Gastroesophageal sphincter (tissue), 4 donors: ENCODE measurements around the gene ELMO1. TPM values are rescaled to one million over a fixed set of nuclear protein-coding genes. Genes with fewer than 3 reads are reported as not detected.

Source experiments
- ATAC-seq: fragments of 150-250 bp; one replicate; pipeline ENCODE4 v1.9.1; 2016; ENCODE audit warnings: mild to moderate bottlenecking, moderate library complexity
- H3K27ac ChIP-seq, 4 donors: fragments of 200-600 bp; sonication (generic) in 3 of 4; 1 replicate in 3 of 4; 2 replicates in 1 of 4; pipeline ENCODE4 v1.5.1; 2016 to 2019
- H3K27me3 ChIP-seq: fragments of 200-600 bp; sonication (generic); one replicate; pipeline ENCODE4 v1.5.1; 2019
- H3K36me3 ChIP-seq, 2 donors: fragments of 200-600 bp; sonication (generic); one replicate each; pipeline ENCODE4 v1.5.1; 2019; ENCODE audit warnings: control low read depth in 1 of 2
- H3K4me1 ChIP-seq, 3 donors: fragments of 200-600 bp; sonication (generic); 1 replicate in 2 of 3; 2 replicates in 1 of 3; pipeline ENCODE4 v1.5.1; 2016 to 2019; ENCODE audit warnings: control low read depth in 2 of 3
- H3K4me3 ChIP-seq, 2 donors: fragments of 200-600 bp; sonication (generic); one replicate each; pipeline ENCODE4 v1.5.1; 2019; ENCODE audit warnings: mild to moderate bottlenecking in 1 of 2, moderate library complexity in 1 of 2
- H3K9me3 ChIP-seq, 3 donors: fragments of 200-600 bp; sonication (generic); one replicate each; pipeline ENCODE4 v1.5.1; 2017 to 2019; ENCODE audit warnings: control low read depth in 2 of 3
- CTCF ChIP-seq, 4 experiments: fragments of 200-600 bp in 2 of 4; fragments of 450-650 bp in 2 of 4; sonication (generic) in 1 of 4; IDR thresholded peaks; one replicate each; pipeline ENCODE4 v1.5.1; 2017 to 2019; ENCODE audit warnings: antibody characterized with exemption in 4 of 4, mild to moderate bottlenecking in 2 of 4, moderate library complexity in 2 of 4
- EP300 ChIP-seq: sonication (generic); formaldehyde crosslinking; IDR thresholded peaks from one replicate; pipeline ENCODE4 v1.6.1; 2017; ENCODE audit warnings: antibody characterized with exemption, mild to moderate bottlenecking
- POLR2A ChIP-seq, 2 donors: fragments of 450-650 bp; IDR thresholded peaks; one replicate each; pipeline ENCODE4 v1.6.1; 2017; ENCODE audit warnings: antibody characterized with exemption in 2 of 2, mild to moderate bottlenecking in 2 of 2, moderate library complexity in 1 of 2
- POLR2AphosphoS5 ChIP-seq: sonication (generic); formaldehyde crosslinking; IDR thresholded peaks from one replicate; pipeline ENCODE4 v1.6.1; 2017; ENCODE audit warnings: antibody characterized with exemption
- WGBS, 2 donors: methylation state at CpG; one replicate each; pipeline ENCODE4 v1.1.5; 2018; ENCODE audit warnings: low coverage in 1 of 2; 5-methylcytosine and 5-hydroxymethylcytosine counted together
- total RNA-seq, 4 donors: library from RNA; depleted of rRNA; stranded (reverse); fragments of >200 nt; gene quantifications; one replicate each; pipeline ENCODE4 v1.1.0, GENCODE V29; 2016

ELMO1 gene
- total RNA-seq, 4 donors from 2014 or later, result 22.1 to 54.0 (median 42.7) TPM

- Histone ChIP-seq H3K4me1 (peaks cover 0 to 24% (median 0%) of the 10 kb centered on the region in 3 donors), H3K4me3 (no peak overlapping the region), H3K36me3 (no peaks in the 10 kb centered on the region), H3K9me3 (no peaks in the 10 kb centered on the region), H3K27me3 (no peaks in the 10 kb centered on the region), H3K27ac (no peak overlapping the region)
- ATAC-seq, result no peak
- 53 to 70% methylated on average over 2 of the region's 2 CpGs for WGBS, 2 donors
- TF ChIP-seq POLR2A (IDR thresholded peaks at IDR 0.05), result no peak
- no peak for TF ChIP-seq CTCF (IDR thresholded peaks at IDR 0.05)
- TF ChIP-seq EP300, result no peak
- TF ChIP-seq POLR2AphosphoS5, result no peak
Measured at GRCh38 chr7:37394158-37394557, 54.5 kb downstream of the ELMO1 start.

- no peak for TF ChIP-seq EP300
- TF ChIP-seq POLR2AphosphoS5, result no peak
- no peak for TF ChIP-seq POLR2A (IDR thresholded peaks at IDR 0.05)
- no peak for TF ChIP-seq CTCF (IDR thresholded peaks at IDR 0.05)
- no peaks in the 10 kb centered on the region for H3K27me3 ChIP-seq
- whole genome bisulfite sequencing, 2 donors, result 75 to 89% methylated on average over 1 of the region's 1 CpG
- no peak overlapping the region for H3K27ac ChIP-seq
- ATAC-seq, result no peak
- no peaks in the 10 kb centered on the region for H3K36me3 ChIP-seq
- H3K9me3 ChIP-seq, result no peaks in the 10 kb centered on the region
- no peak overlapping the region for H3K4me3 ChIP-seq
- peaks cover 0 to 20% (median 0%) of the 10 kb centered on the region in 3 donors for H3K4me1 ChIP-seq
Measured at GRCh38 chr7:37393476-37393875, 55.2 kb downstream of the ELMO1 start.

DNA sequence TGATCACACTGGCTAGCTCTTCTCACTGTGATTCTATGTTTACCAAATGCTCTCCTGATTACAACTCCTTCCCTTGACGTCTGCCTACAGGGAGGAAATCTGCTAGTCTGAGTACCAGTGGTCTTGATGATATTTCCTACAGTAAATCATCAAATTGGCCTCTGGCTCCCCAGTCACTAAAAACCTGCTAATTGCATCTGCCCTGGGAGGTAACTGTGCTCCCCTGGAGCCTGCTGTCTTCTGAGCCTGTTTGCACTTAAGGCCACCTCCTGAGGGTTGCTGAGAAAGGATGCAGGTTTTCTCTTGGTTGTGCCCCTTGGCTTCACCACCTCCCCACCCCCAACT, 56.0 kb downstream of the ELMO1 start:
- no peak overlapping the region for H3K4me3 ChIP-seq
- H3K36me3 ChIP-seq, result no peaks in the 10 kb centered on the region
- no peaks in the 10 kb centered on the region for H3K27me3 ChIP-seq
- no peak for TF ChIP-seq POLR2AphosphoS5
- no peak for TF ChIP-seq CTCF (IDR thresholded peaks at IDR 0.05)
- no peak for TF ChIP-seq EP300
- TF ChIP-seq POLR2A (IDR thresholded peaks at IDR 0.05), result no peak
- WGBS, 2 donors, result 50 to 67% methylated on average over 1 of the region's 1 CpG
- H3K4me1 ChIP-seq, result peaks cover 0 to 16% (median 0%) of the 10 kb centered on the region in 3 donors
- H3K9me3 ChIP-seq, result no peaks in the 10 kb centered on the region
- H3K27ac ChIP-seq, result peak overlapping the region in 1 of 4 donors; percentile 16
- no peak for ATAC-seq

DNA sequence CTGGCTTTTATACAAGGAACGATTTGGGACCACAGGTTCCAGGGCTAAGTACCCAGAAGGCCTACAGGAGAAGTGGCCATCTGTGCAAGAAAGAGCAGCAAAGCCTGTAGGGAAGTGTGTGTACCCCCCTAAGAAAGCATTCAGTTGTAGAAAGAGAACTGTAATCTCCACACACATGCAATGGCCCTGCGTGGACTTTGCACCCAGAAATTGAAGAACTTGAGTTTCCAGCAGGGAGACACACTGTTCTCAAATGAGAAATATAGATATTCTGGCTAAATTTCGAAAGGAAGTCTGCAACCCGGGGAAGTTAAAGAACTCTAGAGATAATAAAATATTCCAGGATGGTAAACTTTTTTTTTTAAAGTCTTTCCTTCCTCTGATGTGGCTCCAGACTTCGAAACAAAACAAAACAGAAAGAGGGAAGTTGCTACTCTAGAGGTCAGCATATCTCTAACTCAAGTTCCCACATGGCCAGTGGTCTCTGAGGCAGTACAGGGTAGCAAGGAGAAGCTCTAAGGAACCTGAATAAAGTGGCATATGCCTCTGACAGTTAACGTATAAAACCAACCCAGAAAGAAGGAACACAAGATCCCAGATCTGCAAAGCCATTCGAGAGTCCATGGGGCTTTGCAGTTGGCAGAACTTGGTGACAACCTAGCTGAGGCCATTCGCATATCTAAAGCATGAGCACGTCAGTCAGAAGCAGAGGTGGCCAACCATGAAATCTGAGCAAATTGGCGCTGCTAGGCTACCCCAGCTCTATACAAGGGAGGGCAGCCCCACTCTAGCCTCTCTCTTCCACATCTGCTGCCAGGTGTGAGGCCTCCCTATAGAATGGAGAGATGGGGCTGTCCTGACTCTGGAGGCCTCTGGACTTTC, 56.6 kb downstream of the ELMO1 start:
- TF ChIP-seq EP300 (no peak), POLR2AphosphoS5 (no peak), CTCF (IDR thresholded peaks at IDR 0.05) (no peak), POLR2A (IDR thresholded peaks at IDR 0.05) (no peak)
- peak; percentile 45 for ATAC-seq
- Histone ChIP-seq H3K27ac (peak overlapping the region in 2 of 4 donors; percentile 23 to 27), H3K4me3 (no peak overlapping the region), H3K27me3 (no peaks in the 10 kb centered on the region), H3K4me1 (peaks cover 0 to 16% (median 0%) of the 10 kb centered on the region in 3 donors), H3K9me3 (no peaks in the 10 kb centered on the region), H3K36me3 (no peaks in the 10 kb centered on the region)
- WGBS, 2 donors, result 66 to 76% methylated on average over 9 of the region's 10 CpGs

DNA sequence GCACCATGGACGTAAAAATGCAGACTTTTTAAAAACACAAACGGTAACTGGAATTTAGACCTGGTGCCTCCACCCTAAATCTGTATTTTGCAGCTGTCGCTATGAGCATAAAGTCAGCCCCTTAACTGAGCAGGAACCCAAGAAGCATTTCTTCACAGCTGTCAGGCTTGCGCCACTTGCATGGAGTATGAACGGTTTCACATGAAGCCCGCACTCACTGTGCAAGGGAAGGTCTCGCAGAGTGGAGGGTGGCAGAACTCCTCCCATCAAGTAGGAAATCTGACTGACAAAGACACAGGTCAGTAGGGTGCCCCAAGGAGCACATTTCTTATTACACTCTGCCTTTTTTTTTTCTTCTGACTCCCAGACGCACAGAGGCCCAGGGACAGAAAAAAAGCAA, 58.5 kb downstream of the ELMO1 start:
- Histone ChIP-seq H3K27me3 (no peaks in the 10 kb centered on the region), H3K27ac (no peak overlapping the region), H3K4me1 (peaks cover 0 to 31% (median 0%) of the 10 kb centered on the region in 3 donors), H3K36me3 (no peaks in the 10 kb centered on the region), H3K4me3 (no peak overlapping the region), H3K9me3 (no peaks in the 10 kb centered on the region)
- no peak for TF ChIP-seq POLR2AphosphoS5
- TF ChIP-seq EP300, result no peak
- TF ChIP-seq CTCF (IDR thresholded peaks at IDR 0.05), result no peak
- TF ChIP-seq POLR2A (IDR thresholded peaks at IDR 0.05), result no peak
- no peak for ATAC-seq
- whole genome bisulfite sequencing, 2 donors, result 67 to 76% methylated on average over 3 to 7 of the region's 8 CpGs
